ENCODE data around the gene KRT79. TPM values are rescaled to one million over a fixed set of nuclear protein-coding genes. Genes with fewer than 3 reads are reported as not detected.

The KRT79 gene
- total RNA-seq, 6 experiments from 2014 or later: not detected

GRCh38 chr12:52798671-52799504, 35.2 kb downstream of the KRT79 start:
- Histone ChIP-seq H3K9me3 (no peaks in the 10 kb centered on the region), H3K27me3 (no peaks in the 10 kb centered on the region), H3K27ac (no peak overlapping the region), H3K36me3 (no peaks in the 10 kb centered on the region), H3K4me1 (no peaks in the 10 kb centered on the region), H3K4me3 (no peak overlapping the region)
- ATAC-seq (no peak), DNase-seq (no peak)
- intact Hi-C loops (cut with DNase I): no loop called here
- TF ChIP-seq POLR2A (IDR thresholded peaks at IDR 0.05): no peak
- TF ChIP-seq CTCF (IDR thresholded peaks at IDR 0.05): no peak
- WGBS (ENCODE audit: insufficient coverage, low coverage, low lambda C conversion rate, missing lambda C conversion rate): 29% methylated on average over 6 of the region's 7 CpGs

GRCh38 chr12:52798003-52798670, 36.0 kb downstream of the KRT79 start:
- Histone ChIP-seq H3K4me3 (no peak overlapping the region), H3K4me1 (no peaks in the 10 kb centered on the region), H3K27ac (no peak overlapping the region), H3K9me3 (no peaks in the 10 kb centered on the region), H3K36me3 (no peaks in the 10 kb centered on the region), H3K27me3 (no peaks in the 10 kb centered on the region)
- no peak for TF ChIP-seq CTCF (IDR thresholded peaks at IDR 0.05)
- intact Hi-C loops (cut with DNase I): no loop called here
- no peak for DNase-seq
- WGBS (ENCODE audit: insufficient coverage, low coverage, low lambda C conversion rate, missing lambda C conversion rate): 72% methylated on average over 4 of the region's 4 CpGs
- ATAC-seq: no peak

GRCh38 chr12:52797529-52797894, 36.6 kb downstream of the KRT79 start:
- Histone ChIP-seq H3K4me1 (no peaks in the 10 kb centered on the region), H3K9me3 (no peaks in the 10 kb centered on the region), H3K27ac (no peak overlapping the region), H3K36me3 (no peaks in the 10 kb centered on the region), H3K27me3 (no peaks in the 10 kb centered on the region), H3K4me3 (no peak overlapping the region)
- no peak for TF ChIP-seq POLR2A (IDR thresholded peaks at IDR 0.05)
- ATAC-seq (no peak), DNase-seq (no peak)
- intact Hi-C loops (cut with DNase I): no loop called here

GRCh38 chr12:52796839-52797528, 37.1 kb downstream of the KRT79 start:
- ATAC-seq (no peak), DNase-seq (no peak)
- no peaks in the 10 kb centered on the region for H3K27me3 ChIP-seq
- no peaks in the 10 kb centered on the region for H3K4me1 ChIP-seq
- H3K27ac ChIP-seq: no peak overlapping the region
- H3K4me3 ChIP-seq: no peak overlapping the region
- no peak for TF ChIP-seq POLR2A (IDR thresholded peaks at IDR 0.05)
- TF ChIP-seq CTCF (IDR thresholded peaks at IDR 0.05): no peak
- H3K36me3 ChIP-seq: no peaks in the 10 kb centered on the region
- WGBS (ENCODE audit: insufficient coverage, low coverage, low lambda C conversion rate, missing lambda C conversion rate): 58% methylated on average over 2 of the region's 3 CpGs
- intact Hi-C loops (cut with DNase I): no loop called here
- no peaks in the 10 kb centered on the region for H3K9me3 ChIP-seq

GRCh38 chr12:52796429-52796794, 37.7 kb downstream of the KRT79 start:
- H3K4me3 ChIP-seq: no peak overlapping the region
- DNase-seq (no peak), ATAC-seq (no peak)
- H3K36me3 ChIP-seq: no peaks in the 10 kb centered on the region
- intact Hi-C loops (cut with DNase I): no loop called here
- no peak overlapping the region for H3K27ac ChIP-seq
- WGBS (ENCODE audit: insufficient coverage, low coverage, low lambda C conversion rate, missing lambda C conversion rate): no CpG with 5 or more reads among the region's 3 CpGs
- no peaks in the 10 kb centered on the region for H3K27me3 ChIP-seq
- no peaks in the 10 kb centered on the region for H3K9me3 ChIP-seq
- TF ChIP-seq CTCF (IDR thresholded peaks at IDR 0.05) (no peak), POLR2A (IDR thresholded peaks at IDR 0.05) (no peak)
- H3K4me1 ChIP-seq: no peaks in the 10 kb centered on the region
